IMR-90 (cell line): ENCODE results near the gene CORO7. TPM values are rescaled to one million over a fixed set of nuclear protein-coding genes. Genes with fewer than 3 reads are reported as not detected.

ENCODE experiments used
- ATAC-seq: fragments of 200-7000 bp; cut with Tn5 transposase; 2 replicates; pipeline ENCODE4 v1.9.1; 2020; ENCODE audit warnings: low read depth, mild to moderate bottlenecking, moderate library complexity
- BruUV-seq: library from RNA; stranded (reverse); fragments of 400-500 nt; replicated peaks from 2 replicates; lab custom pipeline; 2021; lab: Mats Ljungman, UMichigan
- CTCF ChIA-PET: fragments of 300-600 bp; formaldehyde crosslinking; extraction: SDS; loops from one replicate; lab custom pipeline; 2021; ENCODE audit warnings: antibody characterized with exemption; lab: Yijun Ruan, JAX
- POLR2A ChIA-PET: fragments of 300-600 bp; sonication (Branson Sonifier 250); formaldehyde crosslinking; loops from one replicate; lab custom pipeline; 2022; ENCODE audit warnings: antibody characterized with exemption; ENCODE audit not compliant: unreplicated experiment; lab: Charles Lee
- DNase-seq: peaks from one replicate; pipeline ENCODE4 v3.0.0; 2013
- H2AFZ ChIP-seq: replicated peaks from 2 replicates; pipeline ENCODE3; 2013; ENCODE audit warnings: low read length, mild to moderate bottlenecking; ENCODE audit not compliant: poor library complexity
- H2AK5ac ChIP-seq: 2 replicates; pipeline ENCODE4 v1.6.1; 2013; ENCODE audit warnings: low read depth, low read length, inconsistent platforms
- H2AK9ac ChIP-seq: replicated peaks from 2 replicates; pipeline ENCODE3; 2013; ENCODE audit warnings: mild to moderate bottlenecking, low read depth, low read length, moderate library complexity; ENCODE audit not compliant: poor library complexity
- H2BK120ac ChIP-seq: 2 replicates; pipeline ENCODE4 v1.6.1; 2013; ENCODE audit warnings: low read depth, low read length, inconsistent platforms
- H2BK15ac ChIP-seq: 3 replicates; pipeline ENCODE4 v1.6.1; 2013; ENCODE audit warnings: low read depth, low read length, inconsistent platforms
- H2BK20ac ChIP-seq: 2 replicates; pipeline ENCODE4 v1.6.1; 2013; ENCODE audit warnings: low read depth, mild to moderate bottlenecking, inconsistent platforms, low read length, moderate library complexity
- H2BK5ac ChIP-seq: 2 replicates; pipeline ENCODE4 v1.6.1; 2013; ENCODE audit warnings: mild to moderate bottlenecking, low read depth, low read length, inconsistent platforms; ENCODE audit not compliant: poor library complexity, severe bottlenecking
- H3K14ac ChIP-seq: replicated peaks from 2 replicates; pipeline ENCODE4 v1.6.1; 2013; ENCODE audit warnings: low read depth, low read length, inconsistent platforms
- H3K18ac ChIP-seq: 2 replicates; pipeline ENCODE4 v1.6.1; 2013; ENCODE audit warnings: low read depth, low read length, control low read depth
- H3K23ac ChIP-seq: 2 replicates; pipeline ENCODE4 v1.6.1; 2013; ENCODE audit warnings: low read depth, low read length, inconsistent platforms
- H3K27ac ChIP-seq: 2 replicates; pipeline ENCODE4 v1.5.1; 2013; ENCODE audit warnings: mild to moderate bottlenecking, control low read depth, low read length; ENCODE audit not compliant: insufficient read depth
- H3K27me3 ChIP-seq: 2 replicates; pipeline ENCODE4 v1.6.1; 2013; ENCODE audit warnings: low read length; ENCODE audit not compliant: control insufficient read depth, insufficient read depth
- H3K36me3 ChIP-seq: 2 replicates; pipeline ENCODE4 v1.6.1; 2013; ENCODE audit warnings: low read length, mixed read lengths; ENCODE audit not compliant: control insufficient read depth, insufficient read depth
- H3K4ac ChIP-seq: 2 replicates; pipeline ENCODE4 v1.6.1; 2013; ENCODE audit warnings: low read depth, low read length, inconsistent platforms
- H3K4me1 ChIP-seq: 2 replicates; pipeline ENCODE4 v1.6.1; 2013; ENCODE audit warnings: low read length, mixed read lengths; ENCODE audit not compliant: control insufficient read depth, insufficient read depth
- H3K4me2 ChIP-seq: 2 replicates; pipeline ENCODE4 v1.6.1; 2013; ENCODE audit warnings: low read depth, mild to moderate bottlenecking, control low read depth, low read length, moderate library complexity
- H3K4me3 ChIP-seq: 2 replicates; pipeline ENCODE4 v1.5.1; 2013; ENCODE audit warnings: low read depth, mild to moderate bottlenecking, control low read depth, low read length, moderate library complexity; ENCODE audit not compliant: insufficient read depth
- H3K56ac ChIP-seq: 2 replicates; pipeline ENCODE4 v1.6.1; 2013; ENCODE audit warnings: low read length, inconsistent platforms; ENCODE audit not compliant: insufficient read depth; ENCODE audit errors: extremely low read depth
- H3K79me1 ChIP-seq, 2 experiments: 2 replicates each; pipeline ENCODE4 v1.6.1; 2013; ENCODE audit warnings: low read length in 2 of 2, inconsistent platforms in 1 of 2, low read depth in 1 of 2
- H3K9ac ChIP-seq: 2 replicates; pipeline ENCODE4 v1.6.1; 2013; ENCODE audit warnings: low read depth, low read length, control low read depth
- H3K9me1 ChIP-seq: 2 replicates; pipeline ENCODE4 v1.6.1; 2013; ENCODE audit warnings: low read length, inconsistent platforms; ENCODE audit not compliant: insufficient read depth
- H3K9me3 ChIP-seq: 2 replicates; pipeline ENCODE4 v1.6.1; 2013; ENCODE audit warnings: low read length; ENCODE audit not compliant: control insufficient read depth, insufficient read depth
- H4K20me1 ChIP-seq: 2 replicates; pipeline ENCODE4 v1.6.1; 2013; ENCODE audit warnings: low read length, inconsistent platforms; ENCODE audit not compliant: insufficient read depth
- H4K5ac ChIP-seq: 2 replicates; pipeline ENCODE4 v1.6.1; 2013; ENCODE audit warnings: mild to moderate bottlenecking, low read depth, low read length, control low read depth
- H4K8ac ChIP-seq, 2 experiments: 2 replicates each; pipeline ENCODE4 v1.6.1; 2013; ENCODE audit warnings: low read depth in 2 of 2, low read length in 2 of 2, control low read depth in 1 of 2, inconsistent platforms in 1 of 2
- H4K91ac ChIP-seq: 2 replicates; pipeline ENCODE4 v1.6.1; 2013; ENCODE audit warnings: low read depth, low read length, inconsistent platforms; ENCODE audit not compliant: insufficient read depth
- MXI1 ChIP-seq: IDR thresholded peaks from 2 replicates; pipeline ENCODE4 v1.6.1; 2012; ENCODE audit warnings: low read depth, mild to moderate bottlenecking, low read length, moderate library complexity, borderline replicate concordance
- POLR2A ChIP-seq: IDR thresholded peaks from 2 replicates; pipeline ENCODE4 v1.6.1; 2012; ENCODE audit warnings: mild to moderate bottlenecking, low read depth, low read length
- RAD21 ChIP-seq: IDR thresholded peaks from 2 replicates; pipeline ENCODE4 v1.6.1; 2012; ENCODE audit warnings: low read length, improper control_type of control experiment
- SMC3 ChIP-seq: fragments of 150-350 bp; IDR thresholded peaks from 2 replicates; pipeline ENCODE4 v1.6.1; 2016; ENCODE audit warnings: low read depth, mild to moderate bottlenecking, antibody characterized with exemption, low read length, moderate library complexity
- WGBS, 2 experiments: methylation state at CpG; one replicate each; pipeline versions ENCODE4 v1.1.5 to v1.1.7; 2013; ENCODE audit warnings: missing lambda C conversion rate in 2 of 2; ENCODE audit not compliant: insufficient read length in 1 of 2; ENCODE audit errors: extremely low coverage in 2 of 2; 5-methylcytosine and 5-hydroxymethylcytosine counted together
- dilution Hi-C: fragments of 300-500 bp; cut with HindIII; formaldehyde crosslinking; loops from one replicate; pipeline ENCODE4 v1.14.3; 2018; ENCODE audit warnings: low sequenced_read_pairs; ENCODE audit not compliant: unreplicated experiment
- in situ Hi-C: fragments of 300-500 bp; cut with MboI; formaldehyde crosslinking; loops from 3 replicates; pipeline ENCODE4 v1.14.3; 2019; ENCODE audit warnings: low sequenced_read_pairs, inconsistent platforms, mixed read lengths
- intact Hi-C: fragments of 100-400 bp; cut with micrococcal nuclease; formaldehyde crosslinking; loops from 2 replicates; pipeline ENCODE4 v1.10.0; 2022
- polyA plus RNA-seq, 3 experiments: library from polyadenylated mRNA; depleted of rRNA; stranded (reverse); fragments of >200 nt; gene quantifications; 2 replicates each; pipeline ENCODE4 v1.2.3, GENCODE V29; 2012; ENCODE audit warnings: low replicate concordance in 1 of 3
- total RNA-seq: library from RNA; depleted of rRNA; stranded (reverse); fragments of >200 nt; gene quantifications from 2 replicates; pipeline ENCODE4 v1.2.3, GENCODE V29; 2012

CORO7 gene
- total and polyA plus RNA-seq, 2 of the 4 experiments (the other 2 are of a cell fraction) = 6.3 to 26.7 TPM

DNA sequence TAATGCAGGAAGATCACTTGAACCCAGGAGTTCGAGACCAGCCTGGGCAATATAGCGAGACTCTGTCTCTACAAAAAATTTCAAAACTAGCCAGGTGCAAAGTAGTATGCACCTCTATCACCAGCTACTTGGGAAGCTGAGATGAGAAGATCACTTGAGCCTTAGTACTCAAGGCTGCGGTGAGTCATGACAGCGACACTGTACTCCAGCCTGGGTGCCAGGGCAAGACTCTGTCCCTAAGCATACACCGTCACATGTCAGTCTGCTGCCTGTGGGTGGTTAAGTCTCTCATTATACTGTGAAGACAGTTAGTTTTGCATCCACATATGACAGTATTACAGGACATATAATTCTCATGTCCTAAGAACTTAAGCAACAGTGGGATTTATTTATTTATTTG is 36.3 kb upstream of the CORO7 start:
- ChIA-PET POLR2A (no interaction called here), CTCF (no interaction called here)
- Histone ChIP-seq H2BK20ac (no peak overlapping the region), H3K14ac (no peak overlapping the region), H3K9me1 (0 out of 2 replicates have a peak, but pooled peaks cover 7% of the 10 kb centered on the region), H3K79me1 (peaks cover 10 to 16% of the 10 kb centered on the region in 2 experiments), H2BK15ac (no peak overlapping the region), H3K4me1 (no peaks in the 10 kb centered on the region), H3K18ac (no peak overlapping the region), H2BK5ac (no peak overlapping the region), H4K20me1 (peaks cover 15% of the 10 kb centered on the region), H4K91ac (no peak overlapping the region), H2BK120ac (no peak overlapping the region), H2AK5ac (no peak overlapping the region), H4K8ac (no peak overlapping the region), H3K4ac (no peak overlapping the region), H3K36me3 (peaks cover 58% of the 10 kb centered on the region), H3K4me2 (no peak overlapping the region), H2AFZ (no peak overlapping the region), H4K5ac (no peak overlapping the region), H3K4me3 (no peak overlapping the region), H3K27ac (no peak overlapping the region), H3K56ac (no peak overlapping the region), H3K9ac (no peak overlapping the region), H3K23ac (no peak overlapping the region), H2AK9ac (no peak overlapping the region), H3K27me3 (no peaks in the 10 kb centered on the region), H3K9me3 (no peaks in the 10 kb centered on the region)
- BruUV-seq = no TSS peak
- DNase-seq (no peak), ATAC-seq (no peak)
- TF ChIP-seq MXI1 = no peak
- TF ChIP-seq SMC3 = no peak
- no peak for TF ChIP-seq RAD21
- no peak for TF ChIP-seq POLR2A
- dilution Hi-C loops (no loop called here), intact Hi-C loops (no loop called here), in situ Hi-C loops (no loop called here)
- WGBS, 2 experiments = no CpG with 5 or more reads among the region's 5 CpGs
